ENCODE measurements around the gene CENPT. TPM values are rescaled to one million over a fixed set of nuclear protein-coding genes. Genes with fewer than 3 reads are reported as not detected.

CENPT gene
- total RNA-seq, 1 experiment from 2014 or later, result 54.3 TPM

DNA sequence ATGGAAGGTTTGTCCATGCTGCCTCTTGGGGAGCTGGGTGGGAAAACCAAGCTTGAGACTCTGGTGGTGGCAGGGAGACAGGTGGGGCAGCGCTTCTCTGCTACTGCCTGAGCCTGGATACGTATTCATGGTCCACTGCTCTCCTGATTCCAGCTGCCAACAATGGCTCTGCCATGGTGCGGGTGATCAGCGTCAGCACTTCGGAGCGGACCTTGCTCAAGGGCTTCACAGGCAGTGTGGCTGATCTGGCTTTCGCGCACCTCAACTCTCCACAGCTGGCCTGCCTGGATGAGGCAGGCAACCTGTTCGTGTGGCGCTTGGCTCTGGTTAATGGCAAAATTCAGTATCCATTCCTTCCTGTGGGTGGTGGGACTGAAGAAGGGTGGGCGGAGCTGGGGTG, 29.6 kb upstream of the CENPT start:
- H3K9me3 Mint-ChIP-seq (ENCODE audit: low read depth, unreplicated experiment), result no peaks in the 10 kb centered on the region
- no peak overlapping the region for H3K4me3 Mint-ChIP-seq (ENCODE audit: low read depth, unreplicated experiment)
- no TSS peak for BruUV-seq (replicated peaks)
- H3K4me1 Mint-ChIP-seq (ENCODE audit: low read depth, unreplicated experiment), result peaks cover 24% of the 10 kb centered on the region
- TF ChIP-seq, protein P1, sequence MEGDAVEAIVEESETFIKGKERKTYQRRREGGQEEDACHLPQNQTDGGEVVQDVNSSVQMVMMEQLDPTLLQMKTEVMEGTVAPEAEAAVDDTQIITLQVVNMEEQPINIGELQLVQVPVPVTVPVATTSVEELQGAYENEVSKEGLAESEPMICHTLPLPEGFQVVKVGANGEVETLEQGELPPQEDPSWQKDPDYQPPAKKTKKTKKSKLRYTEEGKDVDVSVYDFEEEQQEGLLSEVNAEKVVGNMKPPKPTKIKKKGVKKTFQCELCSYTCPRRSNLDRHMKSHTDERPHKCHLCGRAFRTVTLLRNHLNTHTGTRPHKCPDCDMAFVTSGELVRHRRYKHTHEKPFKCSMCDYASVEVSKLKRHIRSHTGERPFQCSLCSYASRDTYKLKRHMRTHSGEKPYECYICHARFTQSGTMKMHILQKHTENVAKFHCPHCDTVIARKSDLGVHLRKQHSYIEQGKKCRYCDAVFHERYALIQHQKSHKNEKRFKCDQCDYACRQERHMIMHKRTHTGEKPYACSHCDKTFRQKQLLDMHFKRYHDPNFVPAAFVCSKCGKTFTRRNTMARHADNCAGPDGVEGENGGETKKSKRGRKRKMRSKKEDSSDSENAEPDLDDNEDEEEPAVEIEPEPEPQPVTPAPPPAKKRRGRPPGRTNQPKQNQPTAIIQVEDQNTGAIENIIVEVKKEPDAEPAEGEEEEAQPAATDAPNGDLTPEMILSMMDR (IDR thresholded peaks at IDR 0.05; ENCODE audit: unreplicated experiment), result no peak
- peaks cover 66% of the 10 kb centered on the region for H3K36me3 Mint-ChIP-seq (ENCODE audit: insufficient read depth, unreplicated experiment)
- H3K27ac Mint-ChIP-seq (ENCODE audit: unreplicated experiment), result no peak overlapping the region
- CTCF ChIA-PET, result no interaction called here
- no peaks in the 10 kb centered on the region for H3K27me3 Mint-ChIP-seq (ENCODE audit: unreplicated experiment)
- intact Hi-C loops (cut with micrococcal nuclease; ENCODE audit: unreplicated experiment), result no loop called here
- DNase-seq, result no peak

DNA sequence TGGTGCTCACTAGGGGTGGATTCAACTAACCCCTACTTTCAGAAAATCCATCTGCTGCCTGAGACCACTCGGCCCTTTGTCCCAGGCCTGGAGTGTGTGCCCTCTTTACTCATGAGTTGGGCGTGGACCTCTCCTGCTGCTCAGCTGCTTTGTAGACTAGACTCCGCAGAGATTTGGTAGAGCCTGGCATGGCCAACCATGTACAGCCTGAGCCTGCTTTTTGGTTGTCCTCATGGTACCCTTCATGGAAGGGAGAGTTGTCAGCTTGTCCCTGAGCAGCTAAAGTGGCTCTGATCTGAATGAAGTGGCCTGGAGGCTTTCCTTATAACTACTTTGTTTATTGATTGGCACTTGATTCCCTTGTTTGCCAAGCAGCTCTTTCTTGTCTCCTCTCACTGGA, 26.9 kb upstream of the CENPT start:
- Mint-ChIP-seq H3K27me3 (ENCODE audit: unreplicated experiment) (no peaks in the 10 kb centered on the region), H3K4me3 (ENCODE audit: low read depth, unreplicated experiment) (peak overlapping the region; percentile 87), H3K36me3 (ENCODE audit: insufficient read depth, unreplicated experiment) (peaks cover 62% of the 10 kb centered on the region), H3K4me1 (ENCODE audit: low read depth, unreplicated experiment) (peaks cover 31% of the 10 kb centered on the region), H3K9me3 (ENCODE audit: low read depth, unreplicated experiment) (no peaks in the 10 kb centered on the region), H3K27ac (ENCODE audit: unreplicated experiment) (peak overlapping the region; percentile 84)
- BruUV-seq (replicated peaks), result no TSS peak
- DNase-seq, result no peak
- intact Hi-C loops (cut with micrococcal nuclease; ENCODE audit: unreplicated experiment), result no loop called here
- CTCF ChIA-PET, result interaction anchor here (1.2 to 2.3 kb wide), 3 partner anchors 9 to 26 kb away, joined by 3 to 10 read pairs (median 6); partner anchors contain the start of gene NRN1L
- TF ChIP-seq, protein P1 (IDR thresholded peaks at IDR 0.05; ENCODE audit: unreplicated experiment), result no peak

DNA sequence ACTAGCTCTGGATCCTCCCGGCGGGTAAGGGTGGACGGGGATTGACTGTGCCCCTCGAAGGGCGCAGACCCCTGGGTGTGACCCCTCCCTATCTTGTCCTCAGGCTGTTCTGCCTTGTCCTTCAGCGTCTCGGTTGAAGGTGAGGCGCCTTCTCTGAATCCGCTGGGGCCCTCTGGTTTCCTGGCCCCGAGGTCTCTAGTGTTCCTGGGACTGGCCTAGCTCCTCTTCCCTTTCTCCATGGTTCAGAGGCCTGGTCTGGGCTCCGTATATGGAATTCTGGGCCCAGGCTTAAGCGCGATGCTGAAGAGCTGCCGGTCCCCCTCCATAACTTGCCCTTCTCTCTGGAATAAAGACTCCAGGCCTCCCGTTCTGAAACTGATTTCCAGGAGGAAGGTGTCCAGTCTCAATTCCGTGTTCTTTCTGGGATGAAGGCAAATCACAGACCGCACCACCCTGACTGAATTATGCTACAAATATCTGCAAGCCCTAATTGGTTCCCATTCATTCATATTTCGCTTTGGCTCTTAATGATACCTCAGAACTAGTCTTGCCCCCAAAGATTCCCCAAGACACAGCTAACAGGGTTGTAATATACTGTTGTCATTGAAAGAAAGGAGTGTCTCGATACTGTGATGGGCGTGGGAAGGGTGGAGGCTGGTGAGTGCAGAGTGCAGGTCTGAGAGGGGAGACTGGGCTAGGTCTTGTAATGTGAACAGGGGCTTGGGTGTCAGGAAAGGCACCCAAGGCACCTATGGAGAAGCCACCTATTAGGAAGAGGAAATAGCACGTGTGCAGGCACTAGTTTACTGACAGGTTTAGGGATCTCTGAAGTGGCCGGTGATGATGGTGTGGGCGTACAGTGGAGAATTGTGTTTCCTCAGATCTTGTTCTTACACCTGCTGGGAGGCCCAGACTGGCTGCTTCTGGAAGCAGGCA, 26.2 kb upstream of the CENPT start:
- DNase-seq, result no peak
- Mint-ChIP-seq H3K9me3 (ENCODE audit: low read depth, unreplicated experiment) (no peaks in the 10 kb centered on the region), H3K36me3 (ENCODE audit: insufficient read depth, unreplicated experiment) (peaks cover 59% of the 10 kb centered on the region), H3K27ac (ENCODE audit: unreplicated experiment) (peak overlapping the region; percentile 84), H3K4me3 (ENCODE audit: low read depth, unreplicated experiment) (peak overlapping the region; percentile 87), H3K4me1 (ENCODE audit: low read depth, unreplicated experiment) (peaks cover 31% of the 10 kb centered on the region), H3K27me3 (ENCODE audit: unreplicated experiment) (no peaks in the 10 kb centered on the region)
- TSS peak; percentile 27 for BruUV-seq (replicated peaks)
- TF ChIP-seq, protein P1 (IDR thresholded peaks at IDR 0.05; ENCODE audit: unreplicated experiment), result no peak
- intact Hi-C loops (cut with micrococcal nuclease; ENCODE audit: unreplicated experiment), result no loop called here
- CTCF ChIA-PET, result interaction anchor here (1.3 to 2.3 kb wide), 3 partner anchors 10 to 57 kb away, joined by 6 to 10 read pairs (median 8); partner anchors contain the start of gene NRN1L

DNA sequence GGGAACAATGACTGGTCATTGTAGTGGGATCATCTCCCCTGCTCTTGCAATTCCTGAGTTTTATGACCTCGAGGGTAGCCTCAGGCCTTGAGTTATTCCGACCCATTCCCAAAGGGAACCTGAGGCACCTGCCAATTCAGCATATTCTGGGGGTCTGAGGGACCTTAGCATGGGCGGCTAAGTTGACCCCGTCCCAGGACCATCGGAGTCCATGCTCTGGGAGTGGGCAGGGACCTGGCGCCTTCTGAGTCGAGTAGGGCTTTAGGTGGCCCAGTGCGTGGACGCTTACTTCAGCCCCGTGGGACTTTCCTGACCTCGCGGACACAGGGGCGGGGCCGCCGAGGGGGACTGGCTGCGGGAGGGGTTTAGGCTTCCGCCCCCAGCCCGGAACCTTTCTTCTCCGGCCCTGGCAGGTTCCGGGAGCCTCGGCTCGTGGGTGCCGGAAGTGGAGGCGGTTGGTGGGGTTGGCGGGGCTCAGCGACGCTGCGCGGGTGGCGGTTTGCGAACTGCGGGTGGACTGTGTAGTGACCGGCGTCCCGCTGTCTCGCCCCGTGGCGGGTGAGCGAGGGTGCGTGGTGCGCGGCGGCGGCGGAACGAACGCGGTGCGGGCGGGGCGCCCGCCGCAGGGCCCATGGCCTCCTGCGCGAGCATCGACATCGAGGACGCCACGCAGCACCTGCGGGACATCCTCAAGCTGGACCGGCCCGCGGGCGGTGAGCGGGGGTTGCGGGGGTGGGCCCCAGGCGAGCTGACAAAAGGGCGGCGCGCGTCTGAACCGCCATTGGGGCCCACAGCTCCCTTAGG, 25.3 kb upstream of the CENPT start, which contains the start of gene EDC4:
Gene EDC4, plus strand, starts transcription at position 422 of the 804 bp plus-strand sequence. Its CDS starts 210 bp downstream, at position 632.
- Mint-ChIP-seq H3K27ac (ENCODE audit: unreplicated experiment) (peak within 1 kb of the TSS; percentile 84), H3K4me3 (ENCODE audit: low read depth, unreplicated experiment) (peak within 1 kb of the TSS; percentile 87), H3K9me3 (ENCODE audit: low read depth, unreplicated experiment) (no peaks in the 10 kb centered on the region), H3K36me3 (ENCODE audit: insufficient read depth, unreplicated experiment) (peaks cover 58% of the 10 kb centered on the region), H3K27me3 (ENCODE audit: unreplicated experiment) (no peaks in the 10 kb centered on the region), H3K4me1 (ENCODE audit: low read depth, unreplicated experiment) (peaks cover 31% of the 10 kb centered on the region)
- DNase-seq, result peak; percentile 94
- CTCF ChIA-PET, result interaction anchor here (1.3 to 2.3 kb wide), 2 partner anchors 11 to 56 kb away, joined by 8 to 10 read pairs; partner anchors contain the start of gene NRN1L
- BruUV-seq (replicated peaks), result no TSS peak
- TF ChIP-seq, protein P1 (IDR thresholded peaks at IDR 0.05; ENCODE audit: unreplicated experiment), result no peak
- intact Hi-C loops (cut with micrococcal nuclease; ENCODE audit: unreplicated experiment), result no loop called here

All from Calu3 (cell line).